Endothelial cell of umbilical vein (primary cell): ENCODE measurements around the gene C2orf42.

ENCODE experiments used
- EZH2 ChIP-seq: IDR thresholded peaks from 2 replicates; pipeline ENCODE4 v1.6.1; 2012; ENCODE audit warnings: borderline replicate concordance, low read depth, mild to moderate bottlenecking, moderate library complexity, low read length, inconsistent platforms; ENCODE audit not compliant: severe bottlenecking
- FOS ChIP-seq: IDR thresholded peaks from 2 replicates; pipeline ENCODE4 v1.6.1; 2011; ENCODE audit warnings: mild to moderate bottlenecking, low read length, moderate library complexity, borderline replicate concordance; ENCODE audit not compliant: insufficient read depth
- GATA2 ChIP-seq: IDR thresholded peaks from 2 replicates; pipeline ENCODE4 v1.7.0; 2011; ENCODE audit warnings: low read depth, mild to moderate bottlenecking, moderate library complexity, mixed read lengths, low read length; ENCODE audit not compliant: insufficient read length, insufficient read depth
- POLR2A ChIP-seq: IDR thresholded peaks from 2 replicates; pipeline ENCODE4 v1.6.1; 2012; ENCODE audit warnings: low read depth, mild to moderate bottlenecking, control low read depth, low read length
- POLR2AphosphoS5 ChIP-seq: IDR thresholded peaks from 2 replicates; pipeline ENCODE4 v1.6.1; 2012; ENCODE audit warnings: low read depth, mild to moderate bottlenecking, control low read depth, low read length, moderate library complexity; ENCODE audit not compliant: insufficient read depth
- TF ChIP-seq, protein P1 (sequence below), 2 donors: IDR thresholded peaks; 1 replicate in 1 of 2; 2 replicates in 1 of 2; pipeline ENCODE4 v1.5.1; 2011; ENCODE audit warnings: low read length in 2 of 2, mild to moderate bottlenecking in 2 of 2, moderate library complexity in 2 of 2, control low read depth in 1 of 2, inconsistent platforms in 1 of 2, low read depth in 1 of 2; ENCODE audit not compliant: insufficient read depth in 1 of 2; ENCODE audit errors: extremely low read depth in 1 of 2
- TF ChIP-seq, protein P2 (sequence below): IDR thresholded peaks from 2 replicates; pipeline ENCODE4 v1.6.1; 2011; ENCODE audit not compliant: insufficient read depth, insufficient read length

DNA sequence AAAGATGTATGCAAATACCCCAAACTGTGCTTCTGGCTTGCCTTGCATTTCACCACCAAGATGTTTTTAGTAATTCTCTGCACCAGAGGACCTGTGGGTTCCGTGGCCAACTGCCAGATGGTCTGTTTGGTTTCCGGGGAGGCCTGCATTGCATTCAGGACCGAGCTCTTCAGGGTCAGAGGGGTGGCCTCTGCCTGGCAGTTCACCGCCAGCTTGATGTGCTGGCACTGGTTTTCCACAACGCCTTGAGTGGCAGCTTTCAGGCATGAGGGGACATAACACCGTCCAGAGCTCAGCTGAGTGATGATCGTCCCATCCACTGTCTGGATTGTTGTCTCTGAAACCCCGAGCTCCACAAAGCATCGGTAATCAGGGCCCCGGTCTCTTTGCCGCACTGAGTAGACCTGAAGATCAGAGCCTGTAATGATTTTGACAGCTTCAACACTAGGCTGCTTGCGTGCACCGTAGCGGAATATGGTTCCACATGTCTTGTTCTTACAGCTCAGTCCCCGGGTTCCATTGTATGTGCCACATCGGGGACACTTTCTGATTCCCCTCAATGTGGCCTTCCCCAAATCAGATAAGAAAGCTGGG lies 9.4 kb downstream of the C2orf42 start:
- TF ChIP-seq, protein P1, sequence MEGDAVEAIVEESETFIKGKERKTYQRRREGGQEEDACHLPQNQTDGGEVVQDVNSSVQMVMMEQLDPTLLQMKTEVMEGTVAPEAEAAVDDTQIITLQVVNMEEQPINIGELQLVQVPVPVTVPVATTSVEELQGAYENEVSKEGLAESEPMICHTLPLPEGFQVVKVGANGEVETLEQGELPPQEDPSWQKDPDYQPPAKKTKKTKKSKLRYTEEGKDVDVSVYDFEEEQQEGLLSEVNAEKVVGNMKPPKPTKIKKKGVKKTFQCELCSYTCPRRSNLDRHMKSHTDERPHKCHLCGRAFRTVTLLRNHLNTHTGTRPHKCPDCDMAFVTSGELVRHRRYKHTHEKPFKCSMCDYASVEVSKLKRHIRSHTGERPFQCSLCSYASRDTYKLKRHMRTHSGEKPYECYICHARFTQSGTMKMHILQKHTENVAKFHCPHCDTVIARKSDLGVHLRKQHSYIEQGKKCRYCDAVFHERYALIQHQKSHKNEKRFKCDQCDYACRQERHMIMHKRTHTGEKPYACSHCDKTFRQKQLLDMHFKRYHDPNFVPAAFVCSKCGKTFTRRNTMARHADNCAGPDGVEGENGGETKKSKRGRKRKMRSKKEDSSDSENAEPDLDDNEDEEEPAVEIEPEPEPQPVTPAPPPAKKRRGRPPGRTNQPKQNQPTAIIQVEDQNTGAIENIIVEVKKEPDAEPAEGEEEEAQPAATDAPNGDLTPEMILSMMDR (IDR thresholded peaks at IDR 0.05; ENCODE audit: extremely low read depth in 1 of 2, insufficient read depth in 1 of 2, low read depth in 1 of 2, low read length in 2 of 2): no peak
- no peak for TF ChIP-seq POLR2AphosphoS5
- TF ChIP-seq POLR2A: no peak
- TF ChIP-seq EZH2: no peak
- TF ChIP-seq, protein P2, sequence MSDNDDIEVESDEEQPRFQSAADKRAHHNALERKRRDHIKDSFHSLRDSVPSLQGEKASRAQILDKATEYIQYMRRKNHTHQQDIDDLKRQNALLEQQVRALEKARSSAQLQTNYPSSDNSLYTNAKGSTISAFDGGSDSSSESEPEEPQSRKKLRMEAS: no peak
- TF ChIP-seq FOS: no peak
- TF ChIP-seq GATA2: no peak
